A549 (cell line): Measurements from ENCODE around the gene PLEKHF1. TPM values are rescaled to one million over a fixed set of nuclear protein-coding genes. Genes with fewer than 3 reads are reported as not detected.

ENCODE experiments used
- ATAC-seq, 2 experiments: fragments of 200-7000 bp in 1 of 2; fragments of >200 bp in 1 of 2; cut with Nextera tagmentation in 1 of 2; cut with Tn5 transposase in 1 of 2; 3 replicates each; pipeline versions ENCODE4 v1.8.0 to v1.9.1; 2018 to 2020; ENCODE audit warnings: mild to moderate bottlenecking in 1 of 2, moderate library complexity in 1 of 2
- CTCF ChIA-PET: fragments of 300-600 bp; sonication (Branson Sonifier 250); formaldehyde crosslinking; extraction: SDS; loops from one replicate; lab custom pipeline; 2021; ENCODE audit warnings: antibody characterized with exemption, inconsistent platforms; lab: Yijun Ruan, JAX
- POLR2A ChIA-PET: fragments of 350-600 bp; formaldehyde crosslinking; extraction: SDS; loops from one replicate; lab custom pipeline; 2021; ENCODE audit warnings: antibody characterized with exemption, inconsistent platforms; lab: Yijun Ruan, JAX
- DNase-seq, 2 experiments: peaks; one replicate each; pipeline versions ENCODE4 v3.0.0 to v3.0.0-alpha.2; 2011 to 2016; ENCODE audit warnings: low read depth in 1 of 2, low spot score in 1 of 2
- FAIRE-seq: peaks from 2 replicates; lab custom pipeline; 2011; peaks lifted over from hg19 to GRCh38; lab: Jason Lieb, UNC
- H3K27ac ChIP-seq, 2 experiments: fragments of >200 bp; sonication (Bioruptor Twin); formaldehyde crosslinking; 3 replicates each; pipeline ENCODE4 v1.5.1; 2016 to 2017
- H3K4me1 ChIP-seq: fragments of >200 bp; sonication (Bioruptor Twin); formaldehyde crosslinking; 3 replicates; pipeline ENCODE4 v1.6.1; 2016
- H3K4me2 ChIP-seq: fragments of >200 bp; sonication (Bioruptor Twin); formaldehyde crosslinking; 3 replicates; pipeline ENCODE4 v1.6.1; 2016
- H3K4me3 ChIP-seq: fragments of >200 bp; sonication (Bioruptor Twin); formaldehyde crosslinking; 3 replicates; pipeline ENCODE4 v1.5.1; 2016
- H3K9me3 ChIP-seq: fragments of >200 bp; sonication (Bioruptor Twin); formaldehyde crosslinking; 3 replicates; pipeline ENCODE4 v1.6.1; 2016
- BHLHE40 ChIP-seq: IDR thresholded peaks from 2 replicates; pipeline ENCODE4 v1.6.1; 2012; ENCODE audit warnings: low read depth, low read length, inconsistent platforms
- CEBPB ChIP-seq, 2 experiments: fragments of >200 bp in 1 of 2; sonication (Bioruptor Twin) in 1 of 2; formaldehyde crosslinking in 1 of 2; IDR thresholded peaks; 2 replicates each; pipeline ENCODE4 v1.6.1; 2012 to 2016
- CHD2 ChIP-seq: fragments of 150-350 bp; IDR thresholded peaks from 2 replicates; pipeline ENCODE4 v1.6.1; 2014; ENCODE audit warnings: low read length; ENCODE audit not compliant: partially characterized antibody
- E2F6 ChIP-seq: IDR thresholded peaks from 2 replicates; pipeline ENCODE4 v1.6.1; 2012; ENCODE audit warnings: low read depth, borderline replicate concordance
- EHF ChIP-seq: fragments of 250-450 bp; sonication (Bioruptor Pico); IDR thresholded peaks from 2 replicates; pipeline ENCODE4 v1.5.0; 2020; ENCODE audit warnings: mild to moderate bottlenecking
- FOSL2 ChIP-seq, 2 experiments: fragments of 450-650 bp in 1 of 2; fragments of >200 bp in 1 of 2; sonication (Bioruptor Twin) in 1 of 2; formaldehyde crosslinking; IDR thresholded peaks; 2 replicates each; pipeline versions ENCODE4 v1.5.0 to v1.6.1; 2016 to 2020; ENCODE audit warnings: mild to moderate bottlenecking in 1 of 2, moderate library complexity in 1 of 2
- FOXS1 ChIP-seq: fragments of 250-450 bp; sonication (Bioruptor Pico); IDR thresholded peaks from 2 replicates; pipeline ENCODE4 v1.5.0; 2020; ENCODE audit warnings: mild to moderate bottlenecking, moderate library complexity
- GATA3 ChIP-seq: IDR thresholded peaks from 2 replicates; pipeline ENCODE4 v1.6.1; 2012; ENCODE audit warnings: borderline replicate concordance
- HEYL ChIP-seq: fragments of 250-450 bp; sonication (Bioruptor Pico); IDR thresholded peaks from 2 replicates; pipeline ENCODE4 v1.8.0; 2021; ENCODE audit warnings: mild to moderate bottlenecking, moderate library complexity
- HOXA7 ChIP-seq: fragments of 250-450 bp; sonication (Bioruptor Pico); IDR thresholded peaks from 2 replicates; pipeline ENCODE4 v1.5.0; 2020; ENCODE audit warnings: mild to moderate bottlenecking, moderate library complexity
- HOXB13 ChIP-seq: fragments of 250-450 bp; sonication (Bioruptor Pico); IDR thresholded peaks from 2 replicates; pipeline ENCODE4 v1.5.0; 2020; ENCODE audit warnings: low read depth, mild to moderate bottlenecking, moderate library complexity
- HOXB5 ChIP-seq: fragments of 250-450 bp; sonication (Bioruptor Pico); IDR thresholded peaks from 2 replicates; pipeline ENCODE4 v1.5.0; 2020; ENCODE audit warnings: mild to moderate bottlenecking, moderate library complexity
- KDM1A ChIP-seq: fragments of 200-600 bp; sonication (generic); IDR thresholded peaks from 2 replicates; pipeline ENCODE4 v1.6.1; 2016; ENCODE audit warnings: low read depth, mild to moderate bottlenecking
- KDM5A ChIP-seq: fragments of 200-600 bp; sonication (generic); IDR thresholded peaks from 2 replicates; pipeline ENCODE4 v1.6.1; 2016; ENCODE audit warnings: antibody characterized with exemption, mild to moderate bottlenecking
- MAZ ChIP-seq: fragments of 150-350 bp; IDR thresholded peaks from 2 replicates; pipeline ENCODE4 v1.6.1; 2014; ENCODE audit warnings: antibody characterized with exemption, low read depth, low read length, borderline replicate concordance
- MYC ChIP-seq: IDR thresholded peaks from 2 replicates; pipeline ENCODE4 v1.6.1; 2012; ENCODE audit warnings: mild to moderate bottlenecking, inconsistent platforms, low read length, improper control_type of control experiment, borderline replicate concordance
- NFE2L2 ChIP-seq: fragments of 150-350 bp; conservative IDR thresholded peaks from 2 replicates; pipeline ENCODE4 v1.6.1; 2014; ENCODE audit warnings: low read length
- NR3C1 ChIP-seq: fragments of >200 bp; sonication (Bioruptor Twin); formaldehyde crosslinking; IDR thresholded peaks from 3 replicates; pipeline ENCODE4 v1.6.1; 2017
- PHF8 ChIP-seq: fragments of 200-600 bp; sonication (generic); IDR thresholded peaks from 2 replicates; pipeline ENCODE4 v1.6.1; 2016; ENCODE audit warnings: low read depth, mild to moderate bottlenecking, antibody characterized with exemption, moderate library complexity, borderline replicate concordance
- POLR2A ChIP-seq: IDR thresholded peaks from 2 replicates; pipeline ENCODE4 v1.6.1; 2012; ENCODE audit warnings: mild to moderate bottlenecking, low read length
- POLR2AphosphoS2 ChIP-seq: conservative IDR thresholded peaks from 2 replicates; pipeline ENCODE4 v1.6.1; 2012; ENCODE audit warnings: low read length, improper control_type of control experiment, inconsistent platforms
- RAD21 ChIP-seq, 2 experiments: fragments of >200 bp in 1 of 2; sonication (Bioruptor Twin) in 1 of 2; formaldehyde crosslinking in 1 of 2; IDR thresholded peaks in 1 of 2; conservative IDR thresholded peaks in 1 of 2; 2 replicates in 1 of 2; 3 replicates in 1 of 2; pipeline ENCODE4 v1.6.1; 2012 to 2018; ENCODE audit warnings: inconsistent platforms in 1 of 2
- RARB ChIP-seq: fragments of 250-450 bp; sonication (Bioruptor Pico); IDR thresholded peaks from 2 replicates; pipeline ENCODE4 v1.8.0; 2021; ENCODE audit warnings: mild to moderate bottlenecking, moderate library complexity
- SMC3 ChIP-seq: fragments of >200 bp; sonication (Bioruptor Twin); formaldehyde crosslinking; IDR thresholded peaks from 3 replicates; pipeline ENCODE4 v1.6.1; 2018; ENCODE audit warnings: inconsistent platforms
- TP53 ChIP-seq: fragments of 250-450 bp; sonication (Bioruptor Pico); IDR thresholded peaks from 2 replicates; pipeline ENCODE4 v1.5.0; 2021; ENCODE audit warnings: mild to moderate bottlenecking, moderate library complexity
- ZNF302 ChIP-seq: fragments of 250-450 bp; sonication (Bioruptor Pico); IDR thresholded peaks from 2 replicates; pipeline ENCODE4 v1.9.0; 2021; ENCODE audit warnings: inconsistent platforms, mild to moderate bottlenecking, moderate library complexity
- WGBS: methylation state at CpG from one replicate; pipeline ENCODE4 v1.1.6; 2017; ENCODE audit errors: missing lambda C conversion rate; 5-methylcytosine and 5-hydroxymethylcytosine counted together
- polyA plus RNA-seq, 4 experiments: library from polyadenylated mRNA; depleted of rRNA in 3 of 4; stranded (reverse); fragments of >200 nt; fragmentation: RNase III in 1 of 4; extraction: RNeasy Plus Mini Kit Qiagen cat#74134 plus additional on column Dnase treatment in 1 of 4; gene quantifications; 2 replicates in 3 of 4; 3 replicates in 1 of 4; pipeline ENCODE4 v1.2.3, GENCODE V29; 2011 to 2017
- TF ChIP-seq, protein P1 (sequence below): fragments of 150-350 bp; IDR thresholded peaks from 2 replicates; pipeline ENCODE4 v1.6.1; 2014; ENCODE audit warnings: low read depth, mild to moderate bottlenecking, low read length
- TF ChIP-seq, protein P2 (sequence below): fragments of >200 bp; sonication (Bioruptor Twin); formaldehyde crosslinking; IDR thresholded peaks from 3 replicates; pipeline ENCODE4 v1.5.1; 2016
- TF ChIP-seq, protein P3 (sequence below): IDR thresholded peaks from 2 replicates; pipeline ENCODE4 v1.6.1; 2012

The PLEKHF1 gene
- polyA plus RNA-seq, 2 of the 4 experiments (the other 2 are of a cell fraction), result 2.1 to 4.1 TPM

- TF ChIP-seq KDM1A, result no peak
- no peak for TF ChIP-seq FOXS1 (CRISPR knock-in tag)
- TF ChIP-seq EHF (CRISPR knock-in tag), result no peak
These were observed 17.1 kb downstream of the PLEKHF1 start (continued) for GRCh38 chr19:29682236-29682895.

GRCh38 chr19:29683009-29683408, 17.7 kb downstream of the PLEKHF1 start:
- H3K4me1 ChIP-seq, result peaks cover 9% of the 10 kb centered on the region; the same call in 2 of the 3 replicates
- no peak overlapping the region for H3K4me2 ChIP-seq
- ChIA-PET POLR2A (no interaction called here), CTCF (interaction anchor here (1.7 to 6.9 kb wide), 5 partner anchors 11 to 72 kb away, joined by 5 to 33 read pairs (median 12); no protein-coding TSS in a partner anchor)
- H3K9me3 ChIP-seq, result 0 out of 3 replicates have a peak, but pooled peaks cover 3% of the 10 kb centered on the region
- H3K4me3 ChIP-seq, result no peak overlapping the region
- ATAC-seq (no peak), DNase-seq (no peak), FAIRE-seq (no peak)
- 66% methylated on average over 10 of the region's 10 CpGs for WGBS
- TF ChIP-seq, protein P1, sequence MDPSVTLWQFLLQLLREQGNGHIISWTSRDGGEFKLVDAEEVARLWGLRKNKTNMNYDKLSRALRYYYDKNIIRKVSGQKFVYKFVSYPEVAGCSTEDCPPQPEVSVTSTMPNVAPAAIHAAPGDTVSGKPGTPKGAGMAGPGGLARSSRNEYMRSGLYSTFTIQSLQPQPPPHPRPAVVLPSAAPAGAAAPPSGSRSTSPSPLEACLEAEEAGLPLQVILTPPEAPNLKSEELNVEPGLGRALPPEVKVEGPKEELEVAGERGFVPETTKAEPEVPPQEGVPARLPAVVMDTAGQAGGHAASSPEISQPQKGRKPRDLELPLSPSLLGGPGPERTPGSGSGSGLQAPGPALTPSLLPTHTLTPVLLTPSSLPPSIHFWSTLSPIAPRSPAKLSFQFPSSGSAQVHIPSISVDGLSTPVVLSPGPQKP, result no peak
- no peak for TF ChIP-seq FOSL2 (IDR thresholded peaks at IDR 0.05)
- no peak for TF ChIP-seq FOSL2 (CRISPR knock-in tag; IDR thresholded peaks at IDR 0.05)
- TF ChIP-seq TP53 (CRISPR knock-in tag), result no peak
- no peak for TF ChIP-seq NR3C1
- no peak for TF ChIP-seq SMC3
- no peak for TF ChIP-seq HEYL (CRISPR knock-in tag)
- TF ChIP-seq HOXB13 (CRISPR knock-in tag), result no peak
- no peak for TF ChIP-seq CEBPB (IDR thresholded peaks at IDR 0.05)
- no peak for TF ChIP-seq GATA3
- TF ChIP-seq HOXB5 (CRISPR knock-in tag), result no peak
- TF ChIP-seq MAZ, result no peak
- TF ChIP-seq ZNF302 (CRISPR knock-in tag), result no peak
- no peak for TF ChIP-seq NFE2L2
- TF ChIP-seq MYC, result no peak
- TF ChIP-seq BHLHE40, result no peak
- TF ChIP-seq, protein P2, sequence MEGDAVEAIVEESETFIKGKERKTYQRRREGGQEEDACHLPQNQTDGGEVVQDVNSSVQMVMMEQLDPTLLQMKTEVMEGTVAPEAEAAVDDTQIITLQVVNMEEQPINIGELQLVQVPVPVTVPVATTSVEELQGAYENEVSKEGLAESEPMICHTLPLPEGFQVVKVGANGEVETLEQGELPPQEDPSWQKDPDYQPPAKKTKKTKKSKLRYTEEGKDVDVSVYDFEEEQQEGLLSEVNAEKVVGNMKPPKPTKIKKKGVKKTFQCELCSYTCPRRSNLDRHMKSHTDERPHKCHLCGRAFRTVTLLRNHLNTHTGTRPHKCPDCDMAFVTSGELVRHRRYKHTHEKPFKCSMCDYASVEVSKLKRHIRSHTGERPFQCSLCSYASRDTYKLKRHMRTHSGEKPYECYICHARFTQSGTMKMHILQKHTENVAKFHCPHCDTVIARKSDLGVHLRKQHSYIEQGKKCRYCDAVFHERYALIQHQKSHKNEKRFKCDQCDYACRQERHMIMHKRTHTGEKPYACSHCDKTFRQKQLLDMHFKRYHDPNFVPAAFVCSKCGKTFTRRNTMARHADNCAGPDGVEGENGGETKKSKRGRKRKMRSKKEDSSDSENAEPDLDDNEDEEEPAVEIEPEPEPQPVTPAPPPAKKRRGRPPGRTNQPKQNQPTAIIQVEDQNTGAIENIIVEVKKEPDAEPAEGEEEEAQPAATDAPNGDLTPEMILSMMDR, result no peak
- no peak for TF ChIP-seq KDM1A
- TF ChIP-seq CHD2, result no peak
- H3K27ac ChIP-seq, result no peak overlapping the region

DNA sequence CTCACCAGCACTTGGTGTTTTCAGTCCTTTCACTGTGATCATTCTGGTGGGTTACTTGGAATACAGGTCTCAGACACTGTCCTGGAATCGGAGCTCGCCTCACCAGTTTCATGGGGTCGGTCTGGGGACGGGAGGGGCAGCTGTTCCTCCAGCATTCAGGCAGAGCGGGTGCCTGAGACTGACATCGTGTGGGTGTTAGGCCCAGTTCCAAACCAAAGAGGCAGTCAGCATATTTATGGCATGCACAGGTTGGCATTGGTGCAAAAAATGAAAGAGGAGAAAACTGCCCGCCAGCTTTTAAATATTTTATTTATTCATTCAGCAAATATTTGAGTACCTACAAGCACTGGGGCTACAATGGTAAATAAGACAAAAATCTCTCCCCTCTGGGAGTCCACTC, 20.1 kb downstream of the PLEKHF1 start:
- 82% methylated on average over 7 of the region's 7 CpGs for WGBS
- Histone ChIP-seq H3K4me2 (no peak overlapping the region), H3K4me1 (peaks cover 14% of the 10 kb centered on the region; the same call in 2 of the 3 replicates), H3K4me3 (no peak overlapping the region), H3K27ac (no peak overlapping the region), H3K9me3 (peaks cover 4% of the 10 kb centered on the region; the same call in 2 of the 3 replicates)
- no peak for DNase-seq
- ATAC-seq, result no peak
- POLR2A ChIA-PET, result no interaction called here
- CTCF ChIA-PET, result interaction anchor here (0.9 to 4.3 kb wide), 5 partner anchors 9 to 187 kb away, joined by 3 to 34 read pairs (median 5); partner anchors contain the start of gene C19orf12
- TF ChIP-seq TP53 (CRISPR knock-in tag) (no peak), E2F6 (no peak), POLR2A (no peak), GATA3 (no peak), PHF8 (no peak), CHD2 (no peak), SMC3 (no peak), HEYL (CRISPR knock-in tag) (no peak), RAD21 (conservative IDR thresholded peaks at IDR 0.05 in 1 of 2, IDR thresholded peaks at IDR 0.05 in 1 of 2) (no peak), CEBPB (IDR thresholded peaks at IDR 0.05) (no peak), NR3C1 (no peak), RARB (no peak), MAZ (no peak), FOXS1 (CRISPR knock-in tag) (no peak), NFE2L2 (no peak), POLR2AphosphoS2 (no peak), HOXA7 (no peak), KDM5A (no peak)
- TF ChIP-seq, protein P3, sequence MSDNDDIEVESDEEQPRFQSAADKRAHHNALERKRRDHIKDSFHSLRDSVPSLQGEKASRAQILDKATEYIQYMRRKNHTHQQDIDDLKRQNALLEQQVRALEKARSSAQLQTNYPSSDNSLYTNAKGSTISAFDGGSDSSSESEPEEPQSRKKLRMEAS, result no peak
- peak; percentile 18 for FAIRE-seq
